HG03280 (cell line): ENCODE data around the gene GOLGA6L6.
"Not testable (repeated sequence)": the region's sequence is repeated elsewhere in the genome, so short reads cannot be mapped to it uniquely, and the experiment has no call there.

Experiments used
- ATAC-seq: cut with Tn5 transposase; IDR thresholded peaks from one replicate; pipeline ENCODE4 v1.9.1; 2021; ENCODE audit warnings: mild to moderate bottlenecking, moderate library complexity; ENCODE audit not compliant: unreplicated experiment

Gene GOLGA6L6, protein sequence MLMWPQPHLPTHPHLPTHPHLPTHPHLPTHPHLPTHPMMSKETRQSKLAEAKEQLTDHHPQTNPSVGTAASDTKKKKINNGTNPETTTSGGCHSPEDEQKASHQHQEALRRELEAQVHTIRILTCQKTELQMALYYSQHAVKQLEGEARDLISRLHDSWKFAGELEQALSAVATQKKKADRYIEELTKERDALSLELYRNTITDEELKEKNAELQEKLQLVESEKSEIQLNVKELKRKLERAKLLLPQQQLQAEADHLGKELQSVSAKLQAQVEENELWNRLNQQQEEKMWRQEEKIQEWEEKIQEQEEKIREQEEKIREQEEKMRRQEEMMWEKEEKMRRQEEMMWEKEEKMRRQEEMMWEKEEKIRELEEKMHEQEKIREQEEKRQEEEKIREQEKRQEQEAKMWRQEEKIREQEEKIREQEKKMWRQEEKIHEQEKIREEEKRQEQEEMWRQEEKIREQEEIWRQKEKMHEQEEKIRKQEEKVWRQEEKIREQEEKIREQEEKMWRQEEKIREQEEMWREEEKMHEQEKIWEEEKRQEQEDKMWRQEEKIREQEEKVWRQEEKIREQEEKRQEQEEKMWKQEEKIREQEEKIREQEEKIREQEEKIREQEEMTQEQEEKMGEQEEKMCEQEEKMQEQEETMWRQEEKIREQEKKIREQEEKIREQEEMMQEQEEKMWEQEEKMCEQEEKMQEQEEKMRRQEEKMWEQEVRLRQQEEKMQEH

DNA sequence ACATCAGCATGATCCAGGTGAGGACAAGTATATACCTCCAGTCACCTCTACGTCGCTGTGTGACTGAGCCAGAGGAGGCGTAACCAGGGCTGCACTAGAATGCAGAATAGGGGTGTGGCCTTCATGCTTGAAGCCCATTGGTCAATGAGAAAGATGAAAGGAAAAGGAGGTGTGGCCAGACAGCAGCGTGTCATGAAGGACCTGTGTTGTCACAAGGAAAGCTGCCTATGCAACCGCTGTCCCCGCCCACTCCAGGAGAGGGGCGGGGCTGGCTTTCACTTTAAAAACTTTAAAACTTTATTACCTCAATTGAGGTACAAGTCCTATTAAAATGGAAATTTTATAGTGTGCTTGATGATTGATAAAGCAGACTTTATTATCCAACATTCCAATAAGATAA lies at the start of gene GOLGA6L6:
Gene GOLGA6L6 (minus strand): TSS at position 101 of the 400 bp plus-strand sequence. CDS start 91 bp downstream, at position 10.
- ATAC-seq, result not testable (repeated sequence)

DNA sequence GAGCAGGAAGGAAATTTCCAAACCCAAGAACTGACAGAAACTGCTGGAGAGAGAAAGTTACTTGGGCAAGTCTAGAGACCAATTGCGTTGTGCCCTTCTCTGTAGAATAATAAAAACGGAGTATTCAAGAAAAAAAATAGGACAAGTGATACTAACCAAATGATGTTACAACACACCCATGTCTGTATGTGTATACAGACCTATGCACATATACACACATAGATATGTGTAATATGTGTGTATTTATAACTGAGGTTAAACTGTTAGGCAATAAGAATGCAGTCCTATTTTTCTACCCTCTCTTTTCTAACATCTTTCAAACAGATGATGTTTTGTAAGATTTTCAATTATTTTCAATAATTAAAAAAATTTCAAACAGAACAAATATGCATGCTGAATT lies 48.5 kb upstream of the GOLGA6L6 start:
- ATAC-seq, result not testable (repeated sequence)

DNA sequence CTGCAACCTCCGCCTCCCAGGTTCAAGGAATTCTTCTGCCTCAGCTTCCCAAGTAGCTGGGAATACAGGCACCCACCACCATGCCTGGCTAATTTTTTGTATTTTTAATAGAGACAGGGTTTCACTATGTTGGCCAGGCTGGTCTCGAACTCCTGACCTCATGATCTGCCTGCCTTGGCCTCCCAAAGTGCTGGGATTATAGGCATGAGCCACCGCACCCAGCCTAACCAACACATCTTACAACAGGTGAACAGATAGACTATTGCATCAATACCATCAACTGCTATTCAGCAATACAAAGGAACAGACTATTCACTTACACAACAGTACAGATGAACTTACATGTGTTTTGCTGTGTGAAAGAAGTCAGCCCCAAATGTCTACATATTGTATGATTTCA lies 45.2 kb upstream of the GOLGA6L6 start:
- not testable (repeated sequence) for ATAC-seq

DNA sequence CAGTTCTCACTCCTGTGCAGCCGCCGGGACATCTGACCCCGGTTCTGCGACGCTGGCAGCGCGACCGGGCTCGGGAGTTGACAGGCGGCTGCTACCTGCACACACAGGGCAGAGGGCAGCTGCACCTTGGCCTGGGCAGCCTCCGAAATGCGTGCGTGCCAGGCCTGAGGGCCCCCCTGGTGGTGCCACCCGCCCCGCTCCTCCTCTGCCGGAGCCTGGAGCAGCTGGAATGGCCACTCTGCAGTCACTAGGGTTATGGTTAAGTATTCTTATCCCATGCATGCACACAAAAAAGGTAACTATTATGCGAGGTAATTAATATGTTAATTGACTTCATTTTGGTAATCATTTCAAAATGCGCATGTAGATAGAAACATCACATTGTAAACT lies 41.1 kb upstream of the GOLGA6L6 start:
- ATAC-seq, result not testable (repeated sequence)

DNA sequence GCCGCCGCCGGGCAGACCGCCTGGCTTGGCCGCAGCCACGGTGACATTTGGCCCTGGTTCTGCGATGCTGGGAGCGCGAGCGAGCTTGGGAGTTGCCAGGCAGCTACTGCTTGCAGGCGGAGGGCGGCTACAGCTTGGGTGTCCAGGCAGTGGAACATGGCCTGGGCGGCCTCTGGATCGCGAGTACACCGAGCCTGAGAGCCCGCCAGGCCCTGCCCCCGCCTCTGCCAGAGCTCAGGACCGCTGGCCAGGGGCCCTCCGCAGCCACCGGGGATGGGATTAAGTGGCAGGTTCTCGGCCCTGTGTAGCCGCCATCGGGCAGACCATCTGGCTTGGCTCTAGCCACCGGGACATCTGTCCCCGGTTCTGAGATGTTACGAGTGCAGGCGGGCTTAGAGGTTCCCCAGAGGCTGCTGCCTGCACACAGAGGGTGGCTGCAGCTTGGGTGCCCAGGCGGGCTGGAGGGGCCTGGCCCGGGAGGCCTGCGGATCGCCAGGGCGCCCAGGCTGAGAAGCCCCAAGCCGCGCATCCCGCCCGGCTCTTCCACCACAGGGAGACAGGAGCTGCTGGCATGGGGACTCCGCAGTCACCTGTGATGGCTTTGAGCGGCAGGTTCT lies 40.6 kb upstream of the GOLGA6L6 start:
- not testable (repeated sequence) for ATAC-seq

DNA sequence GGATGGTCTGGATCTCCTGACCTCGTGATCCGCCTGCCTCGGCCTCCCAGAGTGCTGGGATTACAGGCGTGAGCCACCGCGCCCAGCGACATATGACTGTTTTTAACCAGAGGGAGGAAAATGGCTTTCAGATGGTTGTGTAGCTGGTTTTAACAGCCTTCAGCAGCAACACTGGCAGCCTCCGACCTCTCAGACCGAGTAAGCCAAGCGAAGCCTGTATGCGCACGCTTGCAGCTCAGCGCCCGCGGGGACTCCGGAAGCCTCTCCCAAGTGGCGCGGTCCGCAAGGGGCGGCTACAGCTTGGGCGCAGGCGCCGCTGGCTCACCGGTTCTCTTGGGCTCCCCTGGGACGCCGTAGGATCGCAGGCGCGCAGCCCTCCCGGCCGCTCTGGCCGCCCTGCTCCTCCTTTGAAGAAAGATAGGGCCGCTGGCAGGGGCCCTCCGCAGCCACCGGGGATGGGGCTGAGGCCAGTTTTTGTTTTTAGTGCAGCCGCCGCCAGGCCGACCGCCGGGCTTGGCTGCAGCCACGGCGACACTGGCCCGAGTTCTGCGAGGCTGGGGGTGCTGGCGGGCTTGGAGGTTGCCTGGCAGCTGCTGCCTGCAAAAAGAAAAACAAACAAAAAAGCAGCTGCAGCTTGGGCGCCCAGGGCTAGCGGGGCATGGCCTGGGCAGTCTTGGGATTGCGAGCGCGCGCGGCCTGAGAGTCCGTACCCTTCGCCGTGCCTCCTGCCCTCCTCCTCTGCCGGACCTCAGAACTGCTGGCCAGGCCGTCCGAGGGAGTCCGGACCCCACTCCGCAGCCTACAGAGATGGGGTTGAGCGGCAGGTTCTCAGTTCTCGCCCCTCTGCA lies 39.9 kb upstream of the GOLGA6L6 start:
- ATAC-seq, result not testable (repeated sequence)

DNA sequence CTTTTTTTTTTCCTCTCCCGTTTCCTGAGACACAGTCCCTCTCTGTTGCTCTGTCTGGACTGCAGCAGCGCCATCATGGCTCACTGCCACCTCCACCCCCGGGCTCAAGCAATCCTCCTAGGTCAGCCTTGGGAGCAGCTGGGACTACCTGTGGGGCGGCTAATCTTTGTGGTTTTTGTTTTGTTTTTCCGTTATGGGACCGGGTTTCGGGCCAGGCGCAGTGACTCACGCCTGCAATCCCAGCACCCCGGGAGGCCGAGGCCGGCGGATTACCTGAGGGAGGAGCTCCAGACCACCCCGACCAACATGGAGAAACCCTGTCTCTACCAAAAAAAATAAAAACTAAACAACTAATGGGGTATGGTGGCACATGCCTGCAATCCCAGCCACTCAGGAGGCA lies 38.1 kb upstream of the GOLGA6L6 start:
- ATAC-seq, result not testable (repeated sequence)

DNA sequence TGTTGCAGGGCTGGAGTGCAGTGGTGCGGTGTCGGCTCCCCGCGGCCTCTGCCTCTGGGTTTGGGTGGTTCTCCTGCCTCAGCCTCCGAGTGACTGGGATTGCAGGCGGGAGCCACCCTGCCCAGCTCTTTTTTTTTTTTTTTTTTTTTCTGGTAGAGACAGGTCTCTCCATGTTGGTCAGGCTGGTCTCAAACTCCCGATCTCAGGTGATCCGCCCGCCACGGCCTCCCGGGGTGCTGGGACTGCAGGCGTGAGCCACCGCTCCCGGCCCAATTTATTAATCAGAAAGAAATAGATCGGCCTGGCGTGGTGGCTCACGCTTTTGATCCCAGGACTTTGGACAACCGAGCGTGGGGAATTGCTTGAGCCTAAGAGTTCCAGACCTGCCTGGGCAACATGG lies 9.7 kb upstream of the GOLGA6L6 start:
- ATAC-seq, result not testable (repeated sequence)

DNA sequence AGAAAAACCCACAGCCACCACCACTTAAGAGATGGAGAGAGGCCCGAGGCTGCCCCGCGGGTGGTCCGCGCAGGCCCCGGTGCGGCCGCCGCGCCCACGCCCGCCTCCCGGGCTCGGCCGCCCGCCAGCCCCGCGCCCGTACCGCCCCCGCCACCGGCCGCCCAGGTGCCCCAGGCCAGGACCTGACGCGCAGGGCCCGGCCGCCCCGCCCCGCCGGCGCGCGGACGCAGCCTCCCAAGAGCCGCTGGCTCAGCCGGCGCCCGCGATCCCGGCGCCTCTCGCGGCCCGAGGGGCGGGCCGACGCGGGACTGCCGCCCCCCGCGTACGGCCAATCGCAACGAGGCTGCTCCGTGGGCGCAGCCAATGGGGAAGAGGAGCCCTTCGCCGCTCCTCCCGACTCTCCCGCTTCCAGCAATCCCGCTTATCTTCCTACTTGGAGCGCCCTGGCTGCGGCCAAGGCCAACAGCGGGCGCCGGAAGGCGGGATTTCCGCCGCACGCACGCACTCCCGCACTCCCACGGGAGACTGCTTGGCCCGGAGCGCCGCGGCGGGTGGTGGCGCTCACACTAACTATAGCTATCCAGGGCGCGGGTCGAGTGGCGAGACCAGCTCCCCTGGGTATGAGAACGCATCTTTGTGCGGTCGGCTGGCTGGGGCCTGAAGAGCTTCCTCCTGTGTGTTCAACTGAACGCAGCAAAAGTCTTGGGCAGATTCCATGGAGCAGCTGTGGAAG lies 35.5 kb downstream of the GOLGA6L6 start:
- ATAC-seq, result not testable (repeated sequence)

DNA sequence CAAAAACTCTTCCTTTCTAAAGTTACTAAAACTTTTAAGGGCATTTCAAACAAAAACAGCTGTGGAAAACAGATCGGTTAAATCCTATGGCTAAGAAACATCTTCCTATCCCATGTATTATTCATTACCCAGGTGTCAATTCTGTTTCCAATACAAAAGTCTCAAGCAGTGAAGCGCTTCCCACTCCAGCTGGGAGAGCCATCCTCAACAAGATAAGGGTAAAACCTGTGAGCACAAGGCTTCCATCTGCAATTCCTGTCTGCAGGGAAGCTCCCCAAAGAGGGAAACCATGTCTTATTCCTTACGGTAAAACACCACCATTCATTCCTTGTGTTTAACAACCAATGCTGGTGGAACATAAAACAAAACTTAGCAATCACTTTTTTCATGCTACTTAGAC lies 38.8 kb downstream of the GOLGA6L6 start:
- ATAC-seq, result not testable (repeated sequence)

DNA sequence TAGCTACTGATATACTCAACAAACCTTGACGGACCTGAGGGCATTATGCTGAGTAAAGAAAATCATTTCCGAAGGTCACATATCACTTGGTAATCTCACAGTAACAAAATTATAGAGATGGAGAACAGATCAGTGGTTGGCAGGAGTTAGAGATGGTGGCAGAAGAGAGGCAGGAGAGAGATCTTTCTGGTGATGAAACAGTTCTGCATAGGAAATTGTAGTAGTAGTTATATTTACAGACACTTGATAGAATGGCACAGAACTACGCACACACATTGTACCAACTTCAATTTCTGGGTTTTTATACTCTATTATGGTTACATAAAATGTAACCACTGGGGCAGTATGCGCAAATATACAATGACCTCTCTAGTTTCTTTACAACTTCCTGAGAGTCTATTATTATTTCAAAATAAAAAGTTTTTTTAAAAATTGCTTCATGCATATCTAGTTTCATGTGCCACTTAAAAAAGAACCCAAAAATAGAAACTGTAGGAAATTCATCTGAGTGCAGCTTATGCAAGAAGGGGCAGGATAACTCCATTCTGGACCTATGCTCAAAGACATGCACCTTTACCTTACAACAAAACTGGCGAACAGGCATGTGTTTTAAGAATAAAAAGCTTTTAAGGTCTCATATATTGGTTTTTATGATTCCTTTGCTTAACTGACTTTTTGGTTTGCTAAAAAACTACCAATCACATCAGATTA lies 39.9 kb downstream of the GOLGA6L6 start:
- not testable (repeated sequence) for ATAC-seq

DNA sequence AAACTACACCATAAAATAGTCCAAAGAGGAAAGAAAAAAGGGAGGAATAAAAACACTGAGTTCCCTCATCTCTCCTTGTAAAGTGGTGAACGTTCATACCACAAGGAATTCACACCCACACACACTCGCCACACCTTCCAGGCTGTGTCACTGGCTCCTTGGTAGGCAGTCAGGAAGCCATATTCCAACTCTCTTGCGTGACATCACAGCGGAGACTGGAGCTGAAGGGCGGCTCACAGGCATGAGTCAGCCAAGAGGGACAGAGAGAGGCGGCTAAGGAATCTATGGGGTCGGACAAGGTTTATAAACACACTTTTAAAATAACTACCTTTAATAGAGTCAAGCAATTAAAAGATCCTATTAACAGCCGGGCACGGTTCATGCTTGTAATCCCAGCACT lies 43.8 kb downstream of the GOLGA6L6 start:
- not testable (repeated sequence) for ATAC-seq

DNA sequence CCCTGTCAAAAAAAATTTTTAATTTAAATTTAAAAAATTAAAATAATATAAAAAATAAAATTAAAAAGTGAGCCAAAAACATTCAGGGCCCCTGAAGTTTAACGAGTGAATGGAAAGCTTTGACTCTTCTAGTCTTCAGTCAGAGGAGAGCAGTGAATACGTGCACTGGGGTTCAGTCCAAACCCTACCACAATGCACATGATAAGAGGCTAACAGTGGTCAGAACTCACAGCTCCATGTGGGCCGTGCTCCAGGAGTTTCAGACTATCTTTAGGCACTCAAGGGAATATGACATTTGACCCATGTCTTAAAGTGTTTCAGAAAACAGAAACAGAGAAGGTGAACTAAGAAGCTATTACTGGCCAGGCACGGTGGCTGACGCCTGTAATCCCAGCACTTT lies 48.6 kb downstream of the GOLGA6L6 start:
- not testable (repeated sequence) for ATAC-seq

DNA sequence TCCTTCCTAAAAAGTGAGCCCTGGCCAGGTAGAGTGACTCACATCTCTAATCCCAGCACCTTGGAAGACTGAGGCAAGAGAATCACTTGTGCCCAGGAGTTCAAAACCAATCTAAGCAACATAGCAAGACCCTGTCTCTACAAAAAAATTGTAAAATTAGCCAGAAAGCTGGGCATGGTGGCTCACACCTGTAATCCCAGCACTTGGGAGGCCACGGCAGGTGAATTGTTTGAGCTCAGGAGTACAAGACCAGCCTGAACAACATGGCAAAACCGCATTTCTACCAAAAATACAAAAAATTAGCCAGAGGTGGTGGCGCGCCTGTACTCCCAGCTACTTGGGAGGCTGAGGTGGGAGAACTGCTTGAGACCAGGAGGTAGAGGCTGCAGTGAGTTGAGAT lies 49.0 kb downstream of the GOLGA6L6 start:
- not testable (repeated sequence) for ATAC-seq

DNA sequence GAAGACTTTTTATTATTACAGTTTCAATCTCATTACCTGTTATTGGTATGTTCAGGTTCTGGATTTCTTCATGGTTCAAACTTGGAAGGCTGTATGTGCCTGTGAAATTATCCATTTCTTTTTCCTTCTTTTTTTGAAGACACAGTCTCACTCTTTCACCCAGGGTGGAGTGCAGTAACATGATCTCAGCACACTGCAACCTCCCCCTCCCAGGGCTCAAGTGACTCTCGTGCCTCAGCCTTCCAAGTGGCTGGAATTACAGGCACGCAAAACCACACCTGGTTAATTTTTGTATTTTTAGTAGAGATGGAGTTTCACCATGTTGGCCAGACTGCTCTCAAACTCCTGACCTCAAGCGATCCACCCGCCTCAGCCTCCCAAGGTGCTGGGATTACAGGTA lies 52.3 kb downstream of the GOLGA6L6 start:
- not testable (repeated sequence) for ATAC-seq
